ENCODE results near the gene COPRS. TPM values are rescaled to one million over a fixed set of nuclear protein-coding genes. Genes with fewer than 3 reads are reported as not detected.
"Not testable (repeated sequence)": the region's sequence is repeated elsewhere in the genome, so short reads cannot be mapped to it uniquely, and the experiment has no call there.

Gene COPRS
- polyA plus RNA-seq, 3 donors: 11.7 to 40.0 (median 38.9) TPM

- Mint-ChIP-seq H3K4me3 (no peak overlapping the region), H3K4me1 (peaks cover 11% of the 10 kb centered on the region), H3K27me3 (ENCODE audit: low read depth in 3 of 3) (peaks cover 1 to 5% (median 2%) of the 10 kb centered on the region in 3 donors), H3K27ac (peak overlapping the region in 1 of 7 donors; percentile 12), H3K9me3 (peaks cover 0 to 7% (median 0%) of the 10 kb centered on the region in 7 donors), H3K36me3 (no peaks in the 10 kb centered on the region)
- H3K4me2 ChIP-seq (replicated peaks; ENCODE audit: extremely low read depth, low read length, poor library complexity, severe bottlenecking): no peak overlapping the region
- no peak overlapping the region for H3K4me3 ChIP-seq (replicated peaks in 1 of 3; ENCODE audit: low read depth in 2 of 3, low read length in 3 of 3)
- no peaks in the 10 kb centered on the region for H3K79me2 ChIP-seq (ENCODE audit: insufficient read depth, low read length)
- WGBS (ENCODE audit: insufficient coverage): 85% methylated on average over 5 of the region's 12 CpGs
- H3K27me3 ChIP-seq (ENCODE audit: control insufficient read depth in 2 of 2, insufficient read depth in 2 of 2, low read length in 2 of 2): no peaks in the 10 kb centered on the region
- DNase-seq: no peak
- no peak overlapping the region for H3K9ac ChIP-seq (ENCODE audit: insufficient read depth, low read length, poor library complexity, severe bottlenecking)
- H3K9me3 ChIP-seq (replicated peaks in 1 of 2; ENCODE audit: control insufficient read depth in 1 of 2, insufficient read depth in 1 of 2, low read length in 2 of 2): no peaks in the 10 kb centered on the region
- intact Hi-C loops (cut with micrococcal nuclease): no loop called here
- H3K4me1 ChIP-seq (ENCODE audit: control insufficient read depth in 1 of 2, insufficient read depth in 2 of 2, low read length in 2 of 2): peaks cover 9 to 11% of the 10 kb centered on the region in 2 donors
- no peaks in the 10 kb centered on the region for H4K20me1 ChIP-seq (ENCODE audit: insufficient read depth, low read length)
- peak overlapping the region; percentile 41 for H2AFZ ChIP-seq (ENCODE audit: insufficient read depth, low read depth, low read length, poor library complexity, severe bottlenecking)
- TF ChIP-seq, protein P1, sequence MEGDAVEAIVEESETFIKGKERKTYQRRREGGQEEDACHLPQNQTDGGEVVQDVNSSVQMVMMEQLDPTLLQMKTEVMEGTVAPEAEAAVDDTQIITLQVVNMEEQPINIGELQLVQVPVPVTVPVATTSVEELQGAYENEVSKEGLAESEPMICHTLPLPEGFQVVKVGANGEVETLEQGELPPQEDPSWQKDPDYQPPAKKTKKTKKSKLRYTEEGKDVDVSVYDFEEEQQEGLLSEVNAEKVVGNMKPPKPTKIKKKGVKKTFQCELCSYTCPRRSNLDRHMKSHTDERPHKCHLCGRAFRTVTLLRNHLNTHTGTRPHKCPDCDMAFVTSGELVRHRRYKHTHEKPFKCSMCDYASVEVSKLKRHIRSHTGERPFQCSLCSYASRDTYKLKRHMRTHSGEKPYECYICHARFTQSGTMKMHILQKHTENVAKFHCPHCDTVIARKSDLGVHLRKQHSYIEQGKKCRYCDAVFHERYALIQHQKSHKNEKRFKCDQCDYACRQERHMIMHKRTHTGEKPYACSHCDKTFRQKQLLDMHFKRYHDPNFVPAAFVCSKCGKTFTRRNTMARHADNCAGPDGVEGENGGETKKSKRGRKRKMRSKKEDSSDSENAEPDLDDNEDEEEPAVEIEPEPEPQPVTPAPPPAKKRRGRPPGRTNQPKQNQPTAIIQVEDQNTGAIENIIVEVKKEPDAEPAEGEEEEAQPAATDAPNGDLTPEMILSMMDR (IDR thresholded peaks at IDR 0.05): no peak
- no peak overlapping the region for H3K27ac ChIP-seq (ENCODE audit: low read depth in 1 of 2, low read length in 2 of 2)
- H3K36me3 ChIP-seq (replicated peaks in 1 of 2; ENCODE audit: control insufficient read depth in 1 of 2, insufficient read depth in 2 of 2, low read length in 2 of 2): no peaks in the 10 kb centered on the region
These were observed 27.8 kb downstream of the COPRS start for GRCh38 chr17:31830971-31831858.

DNA sequence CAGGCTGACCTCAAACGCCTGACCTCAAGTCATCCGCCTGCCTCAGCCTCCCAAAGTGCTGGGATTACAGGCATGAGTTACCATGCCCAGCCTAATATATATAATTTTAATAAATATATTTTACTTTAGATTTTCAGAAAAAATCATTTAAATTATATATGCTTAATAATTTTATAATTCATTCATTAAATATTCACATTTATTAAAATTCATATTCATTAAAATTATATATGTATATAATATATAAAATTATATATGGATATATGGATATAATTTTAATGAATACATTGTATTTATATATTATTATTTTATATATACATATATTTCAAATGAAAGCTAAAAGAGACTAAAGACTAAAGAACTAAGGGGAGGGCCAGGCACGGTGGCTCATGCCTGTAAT, 29.4 kb downstream of the COPRS start:
- Mint-ChIP-seq H3K27ac (no peak overlapping the region), H3K4me1 (peaks cover 6% of the 10 kb centered on the region), H3K9me3 (peaks cover 0 to 7% (median 0%) of the 10 kb centered on the region in 7 donors), H3K36me3 (no peaks in the 10 kb centered on the region), H3K4me3 (no peak overlapping the region), H3K27me3 (ENCODE audit: low read depth in 3 of 3) (peaks cover 2 to 5% (median 3%) of the 10 kb centered on the region in 3 donors)
- TF ChIP-seq, protein P1 (IDR thresholded peaks at IDR 0.05): no peak
- H3K4me2 ChIP-seq (replicated peaks; ENCODE audit: extremely low read depth, low read length, poor library complexity, severe bottlenecking): no peak overlapping the region
- no peak overlapping the region for H2AFZ ChIP-seq (ENCODE audit: insufficient read depth, low read depth, low read length, poor library complexity, severe bottlenecking)
- no peaks in the 10 kb centered on the region for H3K36me3 ChIP-seq (replicated peaks in 1 of 2; ENCODE audit: control insufficient read depth in 1 of 2, insufficient read depth in 2 of 2, low read length in 2 of 2)
- H3K27me3 ChIP-seq (ENCODE audit: control insufficient read depth in 2 of 2, insufficient read depth in 2 of 2, low read length in 2 of 2): no peaks in the 10 kb centered on the region
- WGBS (ENCODE audit: insufficient coverage): no CpG with 5 or more reads among the region's 3 CpGs
- H3K9ac ChIP-seq (ENCODE audit: insufficient read depth, low read length, poor library complexity, severe bottlenecking): no peak overlapping the region
- intact Hi-C loops (cut with micrococcal nuclease): no loop called here
- peaks cover 4 to 6% of the 10 kb centered on the region in 2 donors for H3K4me1 ChIP-seq (ENCODE audit: control insufficient read depth in 1 of 2, insufficient read depth in 2 of 2, low read length in 2 of 2)
- no peak overlapping the region for H3K4me3 ChIP-seq (replicated peaks in 1 of 3; ENCODE audit: low read depth in 2 of 3, low read length in 3 of 3)
- H3K79me2 ChIP-seq (ENCODE audit: insufficient read depth, low read length): no peaks in the 10 kb centered on the region
- no peak for DNase-seq
- H3K27ac ChIP-seq (ENCODE audit: low read depth in 1 of 2, low read length in 2 of 2): no peak overlapping the region
- H4K20me1 ChIP-seq (ENCODE audit: insufficient read depth, low read length): no peaks in the 10 kb centered on the region
- H3K9me3 ChIP-seq (replicated peaks in 1 of 2; ENCODE audit: control insufficient read depth in 1 of 2, insufficient read depth in 1 of 2, low read length in 2 of 2): no peaks in the 10 kb centered on the region

GRCh38 chr17:31828955-31829354, 30.1 kb downstream of the COPRS start:
- H3K9me3 Mint-ChIP-seq; DNase-seq; H3K36me3 Mint-ChIP-seq; H3K27me3 ChIP-seq (ENCODE audit: control insufficient read depth in 2 of 2, insufficient read depth in 2 of 2, low read length in 2 of 2); H3K9me3 ChIP-seq (replicated peaks in 1 of 2; ENCODE audit: control insufficient read depth in 1 of 2, insufficient read depth in 1 of 2, low read length in 2 of 2); H3K4me2 ChIP-seq (replicated peaks; ENCODE audit: extremely low read depth, low read length, poor library complexity, severe bottlenecking); intact Hi-C loops (cut with micrococcal nuclease); H3K4me1 ChIP-seq (ENCODE audit: control insufficient read depth in 1 of 2, insufficient read depth in 2 of 2, low read length in 2 of 2); H3K9ac ChIP-seq (ENCODE audit: insufficient read depth, low read length, poor library complexity, severe bottlenecking); H3K36me3 ChIP-seq (replicated peaks in 1 of 2; ENCODE audit: control insufficient read depth in 1 of 2, insufficient read depth in 2 of 2, low read length in 2 of 2); H3K4me3 ChIP-seq (replicated peaks in 1 of 3; ENCODE audit: low read depth in 2 of 3, low read length in 3 of 3); H2AFZ ChIP-seq (ENCODE audit: insufficient read depth, low read depth, low read length, poor library complexity, severe bottlenecking); H3K79me2 ChIP-seq (ENCODE audit: insufficient read depth, low read length); H3K4me1 Mint-ChIP-seq; H3K27me3 Mint-ChIP-seq (ENCODE audit: low read depth in 3 of 3); H3K4me3 Mint-ChIP-seq; H3K27ac ChIP-seq (ENCODE audit: low read depth in 1 of 2, low read length in 2 of 2); H4K20me1 ChIP-seq (ENCODE audit: insufficient read depth, low read length): not testable (repeated sequence)
- WGBS (ENCODE audit: insufficient coverage): no CpG with 5 or more reads among the region's 4 CpGs
- peak overlapping the region in 1 of 7 donors; percentile 72 for H3K27ac Mint-ChIP-seq

Measured in CD14-positive monocyte (primary cell).